Measurements from ENCODE around the gene MCM3AP. TPM values are rescaled to one million over a fixed set of nuclear protein-coding genes. Genes with fewer than 3 reads are reported as not detected.

MCM3AP gene
- total RNA-seq, 1 donor from 2014 or later, result 56.9 TPM

Other genes with a start within 250 kb of the MCM3AP start
- 254 TPM for gene COL6A2, start 187.5 kb downstream of the MCM3AP start, total RNA-seq
- gene FTCD, start 130.0 kb downstream of the MCM3AP start, total RNA-seq, result 1.2 TPM
- gene SPATC1L, start 101.2 kb downstream of the MCM3AP start, total RNA-seq, result 7.7 TPM
- 61.0 TPM for gene LSS, start 56.8 kb downstream of the MCM3AP start, total RNA-seq
- gene YBEY, start 731 bp upstream of the MCM3AP start, total RNA-seq, result 18.6 TPM
- 1.2 TPM for gene C21orf58, start 38.3 kb upstream of the MCM3AP start, total RNA-seq
- gene PCNT, start 38.5 kb upstream of the MCM3AP start, total RNA-seq, result 27.3 TPM
- 23.9 TPM for gene DIP2A, start 173.3 kb upstream of the MCM3AP start, total RNA-seq

All from Right ventricle myocardium inferior (tissue), 1 donor.